Measurements from ENCODE around the gene MOSPD3. TPM values are rescaled to one million over a fixed set of nuclear protein-coding genes. Genes with fewer than 3 reads are reported as not detected.

The MOSPD3 gene
- total RNA-seq, 1 donor = 11.4 TPM

- DNase-seq (ENCODE audit: low read depth) = no peak
- TF ChIP-seq CTCF (IDR thresholded peaks at IDR 0.05; ENCODE audit: insufficient read depth, low read length) = no peak
- H3K4me3 ChIP-seq (ENCODE audit: low read depth, low read length) = no peak overlapping the region
Measured at GRCh38 chr7:100576384-100576993, 35.9 kb upstream of the MOSPD3 start.

- no peak for TF ChIP-seq CTCF (IDR thresholded peaks at IDR 0.05; ENCODE audit: insufficient read depth, low read length)
- DNase-seq (ENCODE audit: low read depth) = no peak
- no peak overlapping the region for H3K4me3 ChIP-seq (ENCODE audit: low read depth, low read length)
Measured at GRCh38 chr7:100577103-100577502, 35.2 kb upstream of the MOSPD3 start.

- H3K4me3 ChIP-seq (ENCODE audit: low read depth, low read length) = no peak overlapping the region
- no peak for TF ChIP-seq CTCF (IDR thresholded peaks at IDR 0.05; ENCODE audit: insufficient read depth, low read length)
- no peak for DNase-seq (ENCODE audit: low read depth)
Measured at GRCh38 chr7:100577507-100577906, 34.8 kb upstream of the MOSPD3 start.

GRCh38 chr7:100578246-100579183, 33.8 kb upstream of the MOSPD3 start:
- no peak overlapping the region for H3K4me3 ChIP-seq (ENCODE audit: low read depth, low read length)
- no peak for TF ChIP-seq CTCF (IDR thresholded peaks at IDR 0.05; ENCODE audit: insufficient read depth, low read length)
- no peak for DNase-seq (ENCODE audit: low read depth)

- DNase-seq (ENCODE audit: low read depth) = no peak
Measured at GRCh38 chr7:100580466-100581283, 31.7 kb upstream of the MOSPD3 start.

More at GRCh38 chr7:100580466-100581283, 31.7 kb upstream of the MOSPD3 start:
- TF ChIP-seq CTCF (IDR thresholded peaks at IDR 0.05; ENCODE audit: insufficient read depth, low read length) = no peak
- no peak overlapping the region for H3K4me3 ChIP-seq (ENCODE audit: low read depth, low read length)
